Uterus (tissue), 4 donors: Measurements from ENCODE around the gene SLC35F3. TPM values are rescaled to one million over a fixed set of nuclear protein-coding genes. Genes with fewer than 3 reads are reported as not detected.

Source experiments
- DNase-seq, 2 donors: peaks; one replicate each; pipeline ENCODE4 v3.0.0-alpha.2; 2019 to 2020
- H3K27ac ChIP-seq, 2 donors: fragments of 200-600 bp; sonication (generic); 1 replicate in 1 of 2; 2 replicates in 1 of 2; pipeline ENCODE4 v1.5.1; 2016 to 2018
- H3K27me3 ChIP-seq, 2 donors: fragments of 200-600 bp; sonication (generic); one replicate each; pipeline ENCODE4 v1.5.1; 2018 to 2019; ENCODE audit warnings: control low read depth in 1 of 2
- H3K36me3 ChIP-seq, 2 donors: fragments of 200-600 bp; sonication (generic); one replicate each; pipeline ENCODE4 v1.5.1; 2019; ENCODE audit warnings: control low read depth in 1 of 2
- H3K4me1 ChIP-seq, 2 donors: fragments of 200-600 bp; sonication (generic); one replicate each; pipeline ENCODE4 v1.5.1; 2018 to 2019; ENCODE audit warnings: control low read depth in 1 of 2
- H3K4me3 ChIP-seq, 2 donors: fragments of 200-600 bp; sonication (generic); 1 replicate in 1 of 2; 2 replicates in 1 of 2; pipeline ENCODE4 v1.5.1; 2018 to 2019; ENCODE audit warnings: mild to moderate bottlenecking in 1 of 2
- H3K9me3 ChIP-seq, 2 donors: fragments of 200-600 bp; sonication (generic); one replicate each; pipeline ENCODE4 v1.5.1; 2019; ENCODE audit warnings: control low read depth in 1 of 2
- CTCF ChIP-seq, 4 experiments: fragments of 200-600 bp in 2 of 4; fragments of 450-650 bp in 2 of 4; sonication (generic) in 2 of 4; IDR thresholded peaks; one replicate each; pipeline ENCODE4 v1.5.1; 2016 to 2019; ENCODE audit warnings: antibody characterized with exemption in 4 of 4, mild to moderate bottlenecking in 2 of 4, moderate library complexity in 1 of 4
- POLR2A ChIP-seq, 2 donors: fragments of 450-650 bp; IDR thresholded peaks; one replicate each; pipeline ENCODE4 v1.6.1; 2016; ENCODE audit warnings: antibody characterized with exemption in 2 of 2, mild to moderate bottlenecking in 1 of 2, moderate library complexity in 1 of 2
- intact Hi-C: fragments of 100-400 bp; cut with DNase I; formaldehyde crosslinking; loops from one replicate; pipeline ENCODE4 v1.15.1; 2023; ENCODE audit warnings: low total_unique reads
- total RNA-seq, 4 donors: library from RNA; depleted of rRNA in 3 of 4; stranded (reverse); fragments of >200 nt in 3 of 4; gene quantifications; one replicate each; pipeline versions ENCODE4 v1.1.0 to v1.2.4, GENCODE V29; 2014 to 2023
- donor health status: DM: yes; HTN: yes; CAD: no.

Gene SLC35F3
- total RNA-seq, 4 donors from 2014 or later, result 0.24 to 0.62 (median 0.26) TPM; not detected in 1

DNA sequence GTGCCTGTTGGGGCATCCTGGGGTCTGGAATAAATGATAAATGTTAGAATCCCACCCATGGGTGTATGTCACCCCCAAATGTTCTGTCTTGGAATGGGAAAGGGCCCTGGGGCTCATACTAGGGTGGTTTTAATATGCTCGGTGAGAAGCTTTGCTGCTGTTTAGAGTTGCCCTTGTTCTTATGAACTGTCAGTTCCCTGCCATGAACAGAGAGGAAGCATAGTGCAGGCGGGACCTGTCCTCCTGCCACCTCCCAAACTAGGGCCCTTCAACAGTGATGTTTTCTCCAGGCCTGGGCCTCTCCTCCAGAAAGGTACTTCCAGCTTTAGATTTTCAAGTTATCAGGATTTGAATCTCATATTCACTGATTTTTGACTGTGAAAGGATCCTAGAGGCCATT is 388.1 kb downstream of the SLC35F3 start:
- H3K4me1 ChIP-seq, result no peaks in the 10 kb centered on the region
- H3K4me3 ChIP-seq, result no peak overlapping the region
- intact Hi-C loops, result no loop called here
- TF ChIP-seq POLR2A (IDR thresholded peaks at IDR 0.05), result no peak
- no peak for TF ChIP-seq CTCF (IDR thresholded peaks at IDR 0.05)
- H3K27me3 ChIP-seq, result no peaks in the 10 kb centered on the region
- H3K27ac ChIP-seq, result no peak overlapping the region
- no peaks in the 10 kb centered on the region for H3K36me3 ChIP-seq
- H3K9me3 ChIP-seq, result no peaks in the 10 kb centered on the region
- no peak for DNase-seq

DNA sequence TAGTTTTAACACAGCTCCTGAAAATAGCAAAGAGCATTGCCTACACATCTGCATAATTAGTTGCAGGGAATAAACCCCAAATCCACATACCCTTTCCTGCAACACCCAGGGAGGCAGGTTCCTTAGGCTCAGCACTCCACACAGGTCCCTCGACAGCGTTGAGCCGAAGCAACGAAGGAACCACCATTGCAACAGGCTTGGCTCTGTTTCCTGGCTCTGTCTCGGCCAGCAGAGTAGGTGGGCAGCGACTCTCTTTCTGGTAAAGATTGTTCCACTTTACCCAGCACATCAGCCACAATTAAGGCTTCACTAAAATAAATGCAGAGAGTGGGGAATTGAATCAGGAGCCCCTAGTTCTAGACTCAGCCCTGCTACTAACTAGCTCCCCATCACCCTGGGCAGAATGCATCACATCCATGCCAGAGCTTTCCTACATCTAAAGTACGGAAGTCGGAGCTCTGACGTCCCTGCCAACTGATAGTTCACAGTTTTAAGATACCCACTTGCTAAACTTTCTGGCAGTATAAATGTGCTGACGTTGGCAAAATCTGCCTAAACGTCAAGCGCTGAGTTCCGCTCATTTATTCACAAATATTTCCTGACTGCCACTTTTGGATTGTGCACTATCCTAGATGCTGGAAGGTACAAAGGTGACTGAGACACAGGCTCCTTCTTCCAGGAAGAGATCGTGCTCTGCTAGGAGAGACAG is 389.8 kb downstream of the SLC35F3 start:
- Histone ChIP-seq H3K27ac (no peak overlapping the region), H3K27me3 (no peaks in the 10 kb centered on the region), H3K4me3 (no peak overlapping the region), H3K36me3 (no peaks in the 10 kb centered on the region), H3K4me1 (no peaks in the 10 kb centered on the region), H3K9me3 (no peaks in the 10 kb centered on the region)
- intact Hi-C loops, result no loop called here
- DNase-seq, result no peak
- TF ChIP-seq CTCF (IDR thresholded peaks at IDR 0.05) (no peak), POLR2A (IDR thresholded peaks at IDR 0.05) (no peak)

- no peaks in the 10 kb centered on the region for H3K9me3 ChIP-seq
- TF ChIP-seq CTCF (IDR thresholded peaks at IDR 0.05), result no peak
- no peak for TF ChIP-seq POLR2A (IDR thresholded peaks at IDR 0.05)
Observed at GRCh38 chr1:234295068-234295467, 390.6 kb downstream of the SLC35F3 start.

GRCh38 chr1:234295626-234296025 is 391.1 kb downstream of the SLC35F3 start:
- no peaks in the 10 kb centered on the region for H3K27me3 ChIP-seq
- H3K4me1 ChIP-seq, result no peaks in the 10 kb centered on the region
- DNase-seq, result no peak
- H3K4me3 ChIP-seq, result no peak overlapping the region
- intact Hi-C loops, result no loop called here
- no peaks in the 10 kb centered on the region for H3K36me3 ChIP-seq
- H3K9me3 ChIP-seq, result no peaks in the 10 kb centered on the region
- TF ChIP-seq CTCF (IDR thresholded peaks at IDR 0.05) (no peak), POLR2A (IDR thresholded peaks at IDR 0.05) (no peak)
- no peak overlapping the region for H3K27ac ChIP-seq

More at GRCh38 chr1:234295068-234295467, 390.6 kb downstream of the SLC35F3 start:
- no peak overlapping the region for H3K4me3 ChIP-seq
- no peaks in the 10 kb centered on the region for H3K36me3 ChIP-seq
- intact Hi-C loops, result no loop called here
- H3K4me1 ChIP-seq, result no peaks in the 10 kb centered on the region
- DNase-seq, result no peak
- H3K27me3 ChIP-seq, result no peaks in the 10 kb centered on the region
- no peak overlapping the region for H3K27ac ChIP-seq

- DNase-seq, result no peak
- Histone ChIP-seq H3K4me3 (no peak overlapping the region), H3K36me3 (no peaks in the 10 kb centered on the region), H3K27me3 (no peaks in the 10 kb centered on the region), H3K9me3 (no peaks in the 10 kb centered on the region), H3K4me1 (no peaks in the 10 kb centered on the region), H3K27ac (no peak overlapping the region)
- TF ChIP-seq CTCF (IDR thresholded peaks at IDR 0.05), result no peak
- TF ChIP-seq POLR2A (IDR thresholded peaks at IDR 0.05), result no peak
- intact Hi-C loops, result no loop called here
Observed at GRCh38 chr1:234296496-234296895, 392.0 kb downstream of the SLC35F3 start.
